LNCAP (cell line): ENCODE measurements around the gene PAPSS2.

ENCODE experiments used
- CTCF ChIP-seq: fragments of 450-650 bp; IDR thresholded peaks from 2 replicates; pipeline ENCODE4 v1.5.1; 2017; ENCODE audit warnings: mild to moderate bottlenecking

Gene PAPSS2

GRCh38 chr10:87657371-87657770 lies 2.3 kb upstream of the PAPSS2 start:
- TF ChIP-seq CTCF: no peak

- TF ChIP-seq CTCF: no peak
Observed at GRCh38 chr10:87658321-87658795, 1.3 kb upstream of the PAPSS2 start.

GRCh38 chr10:87658858-87659555 lies 671 bp upstream of the PAPSS2 start:
- no peak for TF ChIP-seq CTCF

- no peak for TF ChIP-seq CTCF
Observed at GRCh38 chr10:87660484-87661133, 931 bp downstream of the PAPSS2 start.

GRCh38 chr10:87661861-87662785 lies 2.4 kb downstream of the PAPSS2 start:
- TF ChIP-seq CTCF: no peak

GRCh38 chr10:87664276-87664701 lies 4.6 kb downstream of the PAPSS2 start:
- no peak for TF ChIP-seq CTCF

- TF ChIP-seq CTCF: no peak
Observed at GRCh38 chr10:87667493-87667892, 7.8 kb downstream of the PAPSS2 start.
